AG04450 (cell line): ENCODE results near the gene TRAPPC2L. TPM values are rescaled to one million over a fixed set of nuclear protein-coding genes. Genes with fewer than 3 reads are reported as not detected.

ENCODE experiments used
- CTCF ChIA-PET: fragments of 300-600, 350-600 bp; formaldehyde crosslinking; extraction: SDS; loops from one replicate; lab custom pipeline; 2022; ENCODE audit warnings: antibody characterized with exemption, inconsistent platforms; lab: Charles Lee
- POLR2A ChIA-PET: fragments of 350-600 bp; formaldehyde crosslinking; extraction: SDS; loops from one replicate; lab custom pipeline; 2021; ENCODE audit warnings: antibody characterized with exemption, inconsistent platforms; lab: Yijun Ruan, JAX
- DNase-seq: peaks from one replicate; pipeline ENCODE4 v3.0.0-alpha.2; 2011; ENCODE audit warnings: low read depth, low spot score
- H3K27ac ChIP-seq: one replicate; pipeline ENCODE4 v1.5.1; 2012; ENCODE audit warnings: low read depth, low read length, control low read depth
- H3K27me3 ChIP-seq: one replicate; pipeline ENCODE4 v1.6.0; 2012; ENCODE audit warnings: low read length; ENCODE audit not compliant: control insufficient read depth, insufficient read depth
- H3K4me3 ChIP-seq: 2 replicates; pipeline ENCODE4 v1.5.1; 2011; ENCODE audit warnings: mild to moderate bottlenecking, low read depth, low read length, control low read depth
- H3K9me3 ChIP-seq: 2 replicates; pipeline ENCODE4 v1.5.1; 2012; ENCODE audit warnings: low read length; ENCODE audit not compliant: control insufficient read depth, insufficient read depth
- polyA plus RNA-seq: library from polyadenylated mRNA; depleted of rRNA; stranded (reverse); fragments of >200 nt; gene quantifications from 2 replicates; pipeline ENCODE4 v1.2.3, GENCODE V29; 2011
- TF ChIP-seq, protein P1 (sequence below): IDR thresholded peaks from 2 replicates; pipeline ENCODE4 v1.5.1; 2011; ENCODE audit warnings: low read depth, low read length, control low read depth, inconsistent platforms

Gene TRAPPC2L
- polyA plus RNA-seq, 1 experiment, result 72.8 TPM

DNA sequence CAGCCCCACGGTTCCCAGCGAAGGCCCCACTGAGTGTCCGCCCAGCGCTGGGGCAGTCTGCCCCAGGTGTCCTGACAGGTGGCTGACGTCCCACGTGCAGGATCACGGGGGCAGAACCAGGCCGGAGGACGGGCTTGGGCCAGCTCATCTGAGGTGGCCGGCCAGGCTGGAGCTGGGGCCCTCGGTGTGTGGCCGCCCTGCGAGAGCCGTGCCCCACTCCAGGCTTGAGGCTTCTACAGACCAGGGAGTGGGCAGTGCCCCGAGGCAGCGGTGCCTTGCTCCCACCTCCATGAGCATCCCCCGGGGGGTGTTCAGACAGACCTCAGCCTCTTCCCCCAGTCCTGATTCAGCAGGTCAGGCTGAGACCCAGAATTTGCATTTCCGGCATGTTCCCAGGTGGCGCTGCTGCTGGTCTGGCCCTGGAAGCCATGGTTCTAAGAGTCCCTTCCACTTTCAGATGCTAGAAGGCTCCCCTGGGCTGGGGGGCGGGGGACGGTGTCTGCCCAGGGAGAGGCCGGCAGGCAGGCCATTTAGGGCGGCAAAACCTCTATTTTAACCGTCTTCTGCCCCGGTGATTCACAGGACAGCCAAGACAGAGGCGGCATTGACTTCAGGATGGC, 44.9 kb downstream of the TRAPPC2L start:
- TF ChIP-seq, protein P1, sequence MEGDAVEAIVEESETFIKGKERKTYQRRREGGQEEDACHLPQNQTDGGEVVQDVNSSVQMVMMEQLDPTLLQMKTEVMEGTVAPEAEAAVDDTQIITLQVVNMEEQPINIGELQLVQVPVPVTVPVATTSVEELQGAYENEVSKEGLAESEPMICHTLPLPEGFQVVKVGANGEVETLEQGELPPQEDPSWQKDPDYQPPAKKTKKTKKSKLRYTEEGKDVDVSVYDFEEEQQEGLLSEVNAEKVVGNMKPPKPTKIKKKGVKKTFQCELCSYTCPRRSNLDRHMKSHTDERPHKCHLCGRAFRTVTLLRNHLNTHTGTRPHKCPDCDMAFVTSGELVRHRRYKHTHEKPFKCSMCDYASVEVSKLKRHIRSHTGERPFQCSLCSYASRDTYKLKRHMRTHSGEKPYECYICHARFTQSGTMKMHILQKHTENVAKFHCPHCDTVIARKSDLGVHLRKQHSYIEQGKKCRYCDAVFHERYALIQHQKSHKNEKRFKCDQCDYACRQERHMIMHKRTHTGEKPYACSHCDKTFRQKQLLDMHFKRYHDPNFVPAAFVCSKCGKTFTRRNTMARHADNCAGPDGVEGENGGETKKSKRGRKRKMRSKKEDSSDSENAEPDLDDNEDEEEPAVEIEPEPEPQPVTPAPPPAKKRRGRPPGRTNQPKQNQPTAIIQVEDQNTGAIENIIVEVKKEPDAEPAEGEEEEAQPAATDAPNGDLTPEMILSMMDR, result no peak
- no peak overlapping the region for H3K27ac ChIP-seq
- H3K4me3 ChIP-seq, result no peak overlapping the region
- H3K9me3 ChIP-seq, result peaks cover 3% of the 10 kb centered on the region; the same call in 1 of the 2 replicates
- POLR2A ChIA-PET, result no interaction called here
- CTCF ChIA-PET, result no interaction called here
- peaks cover 30% of the 10 kb centered on the region for H3K27me3 ChIP-seq
- DNase-seq, result no peak

DNA sequence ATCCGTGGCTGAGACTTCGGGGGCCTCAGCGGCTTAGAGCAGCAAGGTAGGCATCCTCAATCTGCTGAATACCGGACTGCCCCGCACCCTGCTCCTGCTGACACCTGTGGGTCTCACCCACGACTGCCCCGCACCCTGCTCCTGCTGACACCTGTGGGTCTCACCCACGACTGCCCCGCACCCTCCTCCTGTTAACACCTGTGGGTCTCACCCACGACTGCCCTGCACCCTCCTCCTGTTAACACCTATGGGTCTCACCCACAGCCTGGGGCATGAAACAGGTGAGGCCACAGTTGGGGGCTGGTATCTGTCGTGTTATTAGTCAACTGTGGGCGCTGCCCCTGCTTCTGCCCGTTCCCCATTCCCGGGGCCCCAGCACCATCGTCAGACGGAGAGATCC, 45.8 kb downstream of the TRAPPC2L start:
- H3K9me3 ChIP-seq, result peaks cover 3% of the 10 kb centered on the region; the same call in 1 of the 2 replicates
- POLR2A ChIA-PET, result no interaction called here
- DNase-seq, result no peak
- H3K4me3 ChIP-seq, result no peak overlapping the region
- CTCF ChIA-PET, result no interaction called here
- peaks cover 30% of the 10 kb centered on the region for H3K27me3 ChIP-seq
- TF ChIP-seq, protein P1, result no peak
- no peak overlapping the region for H3K27ac ChIP-seq

DNA sequence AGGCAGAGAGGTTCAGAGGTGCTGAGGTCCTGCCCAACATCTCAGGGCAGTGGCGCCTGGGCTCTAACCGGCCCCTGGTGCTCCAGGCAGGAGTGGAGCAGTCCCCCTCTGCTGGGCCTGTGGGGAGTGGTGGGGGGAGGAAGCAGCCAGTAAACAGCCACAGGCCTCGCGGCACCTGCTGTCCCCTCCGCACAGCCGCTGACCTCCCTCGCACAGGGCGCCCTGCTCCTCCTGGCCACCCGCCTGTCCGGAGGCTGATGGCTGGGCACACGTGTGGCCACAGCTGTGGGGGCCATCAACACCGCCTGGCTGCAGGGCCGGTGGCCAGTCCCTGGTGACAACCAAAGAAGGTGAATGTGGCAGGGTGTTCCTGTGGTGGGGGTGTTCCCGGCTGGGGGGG, 46.3 kb downstream of the TRAPPC2L start:
- peaks cover 3% of the 10 kb centered on the region; the same call in 1 of the 2 replicates for H3K9me3 ChIP-seq
- H3K4me3 ChIP-seq, result no peak overlapping the region
- H3K27ac ChIP-seq, result no peak overlapping the region
- POLR2A ChIA-PET, result no interaction called here
- peaks cover 30% of the 10 kb centered on the region for H3K27me3 ChIP-seq
- DNase-seq, result no peak
- TF ChIP-seq, protein P1, result no peak
- CTCF ChIA-PET, result no interaction called here

DNA sequence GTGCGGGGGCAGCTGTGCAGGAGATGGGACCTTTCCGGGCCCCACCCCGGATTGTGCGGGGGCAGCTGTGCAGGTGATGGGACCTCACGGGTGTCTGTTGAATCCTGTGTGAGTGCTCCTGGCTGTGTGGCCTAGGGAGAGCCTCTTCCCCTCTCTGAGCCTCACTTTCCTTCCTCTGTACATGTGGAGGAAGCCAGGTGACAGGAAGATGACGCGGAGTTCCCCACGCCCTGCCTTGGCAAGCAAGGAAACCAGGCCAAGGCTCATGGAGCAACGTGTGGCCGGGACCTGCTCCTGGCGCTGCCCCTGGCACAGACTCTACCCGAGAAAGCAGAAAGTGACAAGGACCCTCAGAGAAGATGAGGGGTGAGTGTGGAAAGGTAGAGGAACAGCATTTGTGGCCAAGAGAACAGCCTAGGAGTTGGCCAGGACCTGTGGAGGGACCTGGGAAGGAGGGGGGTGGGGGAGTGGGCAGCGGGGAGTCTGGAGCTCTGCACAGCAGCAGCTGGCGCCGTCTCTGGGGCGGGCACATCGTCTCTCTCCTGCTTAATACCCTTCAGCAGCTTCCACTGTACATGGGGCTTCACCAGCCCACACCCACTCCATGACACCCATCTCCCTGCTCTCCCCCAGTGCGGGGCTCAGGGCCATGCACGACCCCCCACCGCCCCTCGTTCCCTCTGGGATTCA, 47.9 kb downstream of the TRAPPC2L start:
- no peak overlapping the region for H3K4me3 ChIP-seq
- peaks cover 27% of the 10 kb centered on the region for H3K27me3 ChIP-seq
- H3K27ac ChIP-seq, result no peak overlapping the region
- POLR2A ChIA-PET, result no interaction called here
- TF ChIP-seq, protein P1, result no peak
- CTCF ChIA-PET, result no interaction called here
- DNase-seq, result no peak
- H3K9me3 ChIP-seq, result peaks cover 3% of the 10 kb centered on the region; the same call in 1 of the 2 replicates

DNA sequence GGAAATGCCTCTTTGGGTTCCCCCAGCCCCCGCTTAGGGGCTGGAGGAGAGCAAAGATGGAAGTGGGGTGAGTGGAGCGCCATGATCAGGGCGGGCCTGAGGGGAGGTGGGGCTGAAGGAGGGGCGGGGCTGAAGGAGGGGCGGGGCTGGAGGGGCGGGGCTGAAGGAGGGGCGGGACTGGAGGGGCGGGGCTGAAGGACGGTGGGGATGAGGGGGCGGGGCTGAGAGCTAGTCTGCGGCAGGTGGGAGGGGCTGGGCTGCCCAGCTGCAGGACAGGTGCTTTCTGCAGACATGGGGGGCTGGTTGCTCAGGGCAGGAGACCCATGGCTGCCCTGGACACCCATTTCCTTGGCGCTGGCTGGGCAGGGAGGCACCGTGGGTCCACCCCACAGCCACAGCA, 48.6 kb downstream of the TRAPPC2L start:
- peaks cover 3% of the 10 kb centered on the region; the same call in 1 of the 2 replicates for H3K9me3 ChIP-seq
- ChIA-PET POLR2A (no interaction called here), CTCF (interaction anchor here (0.6 kb wide), 1 partner anchor 942 kb away, joined by 3 read pairs; no protein-coding TSS in a partner anchor)
- H3K27me3 ChIP-seq, result peaks cover 26% of the 10 kb centered on the region
- TF ChIP-seq, protein P1, result no peak
- DNase-seq, result no peak
- no peak overlapping the region for H3K4me3 ChIP-seq
- no peak overlapping the region for H3K27ac ChIP-seq
